ENCODE data around the gene EPC1. TPM values are rescaled to one million over a fixed set of nuclear protein-coding genes. Genes with fewer than 3 reads are reported as not detected.

EPC1 gene
- total RNA-seq, 1 donor from 2014 or later = 25.7 TPM

GRCh38 chr10:32373031-32373430, 26.1 kb upstream of the EPC1 start:
- no peaks in the 10 kb centered on the region for H3K9me3 ChIP-seq (ENCODE audit: insufficient read depth, low read depth, low read length)
- no peak overlapping the region for H3K4me3 ChIP-seq (ENCODE audit: insufficient read depth, low read depth, low read length)
- no peak overlapping the region for H3K9ac ChIP-seq (ENCODE audit: low read length)
- Mint-ChIP-seq H3K4me3 (ENCODE audit: unreplicated experiment) (no peak overlapping the region), H3K36me3 (ENCODE audit: low read depth, unreplicated experiment) (peaks cover 14% of the 10 kb centered on the region), H3K27ac (ENCODE audit: unreplicated experiment) (no peak overlapping the region), H3K4me1 (ENCODE audit: low read depth, unreplicated experiment) (peaks cover 10% of the 10 kb centered on the region), H3K9me3 (ENCODE audit: unreplicated experiment) (no peaks in the 10 kb centered on the region), H3K27me3 (ENCODE audit: low read depth, unreplicated experiment) (no peaks in the 10 kb centered on the region)
- no peaks in the 10 kb centered on the region for H3K36me3 ChIP-seq (ENCODE audit: insufficient read depth, low read length)
- peaks cover 2% of the 10 kb centered on the region for H3K4me1 ChIP-seq (ENCODE audit: insufficient read depth, low read length)
- no peak overlapping the region for H3K27ac ChIP-seq (ENCODE audit: low read depth, low read length)
- peaks cover 90% of the 10 kb centered on the region for H3K79me2 ChIP-seq (ENCODE audit: insufficient read depth, low read length)
- no peaks in the 10 kb centered on the region for H3K27me3 ChIP-seq (ENCODE audit: insufficient read depth, low read length)
- H4K20me1 ChIP-seq (ENCODE audit: insufficient read depth, low read length) = peaks cover 56% of the 10 kb centered on the region
- no peak for DNase-seq (ENCODE audit: low read depth)
- TF ChIP-seq CTCF (IDR thresholded peaks at IDR 0.05; ENCODE audit: insufficient read depth, low read depth, low read length) (no peak), EZH2 (IDR thresholded peaks at IDR 0.05; ENCODE audit: insufficient read depth, low read length) (no peak)
- no peak overlapping the region for H3K4me2 ChIP-seq (ENCODE audit: low read length)
- peak; percentile 26 for FAIRE-seq
- H2AFZ ChIP-seq (ENCODE audit: low read depth, low read length) = no peak overlapping the region

- Histone ChIP-seq H3K79me2 (ENCODE audit: insufficient read depth, low read length) (peaks cover 87% of the 10 kb centered on the region), H3K27ac (ENCODE audit: low read depth, low read length) (no peak overlapping the region)
- no peak overlapping the region for H3K4me3 Mint-ChIP-seq (ENCODE audit: unreplicated experiment)
Observed at GRCh38 chr10:32372000-32372875, 25.3 kb upstream of the EPC1 start.

More at GRCh38 chr10:32372000-32372875, 25.3 kb upstream of the EPC1 start:
- peaks cover 14% of the 10 kb centered on the region for H3K36me3 Mint-ChIP-seq (ENCODE audit: low read depth, unreplicated experiment)
- H3K4me1 Mint-ChIP-seq (ENCODE audit: low read depth, unreplicated experiment) = peaks cover 10% of the 10 kb centered on the region
- FAIRE-seq (no peak), DNase-seq (ENCODE audit: low read depth) (no peak)
- no peaks in the 10 kb centered on the region for H3K9me3 ChIP-seq (ENCODE audit: insufficient read depth, low read depth, low read length)
- no peak overlapping the region for H3K27ac Mint-ChIP-seq (ENCODE audit: unreplicated experiment)
- H2AFZ ChIP-seq (ENCODE audit: low read depth, low read length) = no peak overlapping the region
- no peak for TF ChIP-seq EZH2 (IDR thresholded peaks at IDR 0.05; ENCODE audit: insufficient read depth, low read length)
- no peak for TF ChIP-seq CTCF (IDR thresholded peaks at IDR 0.05; ENCODE audit: insufficient read depth, low read depth, low read length)
- no peak overlapping the region for H3K4me3 ChIP-seq (ENCODE audit: insufficient read depth, low read depth, low read length)
- H3K9ac ChIP-seq (ENCODE audit: low read length) = no peak overlapping the region
- H3K27me3 ChIP-seq (ENCODE audit: insufficient read depth, low read length) = no peaks in the 10 kb centered on the region
- no peaks in the 10 kb centered on the region for H3K27me3 Mint-ChIP-seq (ENCODE audit: low read depth, unreplicated experiment)
- H4K20me1 ChIP-seq (ENCODE audit: insufficient read depth, low read length) = peaks cover 62% of the 10 kb centered on the region
- no peaks in the 10 kb centered on the region for H3K9me3 Mint-ChIP-seq (ENCODE audit: unreplicated experiment)
- H3K36me3 ChIP-seq (ENCODE audit: insufficient read depth, low read length) = no peaks in the 10 kb centered on the region
- H3K4me1 ChIP-seq (ENCODE audit: insufficient read depth, low read length) = peaks cover 2% of the 10 kb centered on the region
- no peak overlapping the region for H3K4me2 ChIP-seq (ENCODE audit: low read length)
